Measurements from ENCODE around the gene MGAT2. TPM values are rescaled to one million over a fixed set of nuclear protein-coding genes. Genes with fewer than 3 reads are reported as not detected.
"Not testable (repeated sequence)": the region's sequence is repeated elsewhere in the genome, so short reads cannot be mapped to it uniquely, and the experiment has no call there.

The MGAT2 gene
- polyA plus RNA-seq, 1 of the 3 experiments (the other 2 are of a cell fraction) = 20.6 TPM

DNA sequence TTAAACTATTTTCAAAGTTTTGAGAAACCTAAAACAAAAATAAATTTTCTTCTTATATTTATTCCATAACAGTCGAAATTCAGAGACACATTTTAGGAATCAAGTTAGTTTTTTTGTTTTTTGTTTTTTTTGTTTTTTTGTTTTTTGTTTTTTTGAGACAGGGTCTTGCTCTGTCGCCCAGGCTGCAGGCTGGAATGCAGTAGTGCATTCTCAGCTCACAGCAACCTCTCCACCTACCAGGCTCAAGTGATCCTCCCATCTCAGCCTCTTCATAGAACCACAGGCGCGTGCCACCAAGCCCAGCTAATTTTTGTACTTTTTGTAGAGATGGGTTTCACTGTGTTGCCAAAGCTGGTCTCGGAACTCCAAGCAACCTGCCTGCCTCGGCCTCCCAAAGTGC lies 32.9 kb downstream of the MGAT2 start:
- Histone ChIP-seq H3K36me3 (replicated peaks in 1 of 2; ENCODE audit: control insufficient read depth in 1 of 2, insufficient read depth in 2 of 2, low read length in 1 of 2) (peaks cover 10 to 14% of the 10 kb centered on the region in 2 experiments), H3K27ac (ENCODE audit: low read depth in 2 of 2, low read length in 1 of 2) (no peak overlapping the region), H3K79me2 (ENCODE audit: insufficient read depth) (peaks cover 9% of the 10 kb centered on the region; the same call in 1 of the 2 replicates), H3K4me1 (ENCODE audit: control insufficient read depth in 1 of 2, insufficient read depth in 2 of 2, low read depth in 1 of 2, low read length in 1 of 2) (no peaks in the 10 kb centered on the region), H2AFZ (ENCODE audit: low read depth) (no peak overlapping the region), H4K20me1 (ENCODE audit: insufficient read depth) (no peaks in the 10 kb centered on the region), H3K9ac (no peak overlapping the region), H3F3A (replicated peaks; ENCODE audit: insufficient read depth) (peaks cover 4% of the 10 kb centered on the region), H3K9me3 (no peaks in the 10 kb centered on the region), H3K9me2 (no peaks in the 10 kb centered on the region), H3K4me3 (ENCODE audit: low read depth in 2 of 2, low read length in 1 of 2) (no peak overlapping the region), H3K27me3 (ENCODE audit: insufficient read depth) (no peaks in the 10 kb centered on the region), H3K4me2 (no peak overlapping the region)
- no peak for DNase-seq
- WGBS (ENCODE audit: low lambda C conversion rate) = 95% methylated on average over 6 of the region's 6 CpGs
- ChIA-PET POLR2A (no interaction called here), CTCF (no interaction called here)
- TF ChIP-seq, protein P1, sequence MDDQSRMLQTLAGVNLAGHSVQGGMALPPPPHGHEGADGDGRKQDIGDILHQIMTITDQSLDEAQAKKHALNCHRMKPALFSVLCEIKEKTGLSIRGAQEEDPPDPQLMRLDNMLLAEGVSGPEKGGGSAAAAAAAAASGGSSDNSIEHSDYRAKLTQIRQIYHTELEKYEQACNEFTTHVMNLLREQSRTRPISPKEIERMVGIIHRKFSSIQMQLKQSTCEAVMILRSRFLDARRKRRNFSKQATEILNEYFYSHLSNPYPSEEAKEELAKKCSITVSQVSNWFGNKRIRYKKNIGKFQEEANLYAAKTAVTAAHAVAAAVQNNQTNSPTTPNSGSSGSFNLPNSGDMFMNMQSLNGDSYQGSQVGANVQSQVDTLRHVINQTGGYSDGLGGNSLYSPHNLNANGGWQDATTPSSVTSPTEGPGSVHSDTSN (IDR thresholded peaks at IDR 0.05) = no peak
- TF ChIP-seq NRF1 (IDR thresholded peaks at IDR 0.05; ENCODE audit: low read depth, low read length) (no peak), TCF12 (IDR thresholded peaks at IDR 0.05) (no peak), JUND (IDR thresholded peaks at IDR 0.05) (no peak), NFIC (IDR thresholded peaks at IDR 0.05; ENCODE audit: borderline replicate concordance) (no peak), MEF2A (IDR thresholded peaks at IDR 0.05; ENCODE audit: borderline replicate concordance, low read depth) (no peak), GATA2 (CRISPR knock-in tag; IDR thresholded peaks at IDR 0.05) (no peak)
- TF ChIP-seq, protein P2, sequence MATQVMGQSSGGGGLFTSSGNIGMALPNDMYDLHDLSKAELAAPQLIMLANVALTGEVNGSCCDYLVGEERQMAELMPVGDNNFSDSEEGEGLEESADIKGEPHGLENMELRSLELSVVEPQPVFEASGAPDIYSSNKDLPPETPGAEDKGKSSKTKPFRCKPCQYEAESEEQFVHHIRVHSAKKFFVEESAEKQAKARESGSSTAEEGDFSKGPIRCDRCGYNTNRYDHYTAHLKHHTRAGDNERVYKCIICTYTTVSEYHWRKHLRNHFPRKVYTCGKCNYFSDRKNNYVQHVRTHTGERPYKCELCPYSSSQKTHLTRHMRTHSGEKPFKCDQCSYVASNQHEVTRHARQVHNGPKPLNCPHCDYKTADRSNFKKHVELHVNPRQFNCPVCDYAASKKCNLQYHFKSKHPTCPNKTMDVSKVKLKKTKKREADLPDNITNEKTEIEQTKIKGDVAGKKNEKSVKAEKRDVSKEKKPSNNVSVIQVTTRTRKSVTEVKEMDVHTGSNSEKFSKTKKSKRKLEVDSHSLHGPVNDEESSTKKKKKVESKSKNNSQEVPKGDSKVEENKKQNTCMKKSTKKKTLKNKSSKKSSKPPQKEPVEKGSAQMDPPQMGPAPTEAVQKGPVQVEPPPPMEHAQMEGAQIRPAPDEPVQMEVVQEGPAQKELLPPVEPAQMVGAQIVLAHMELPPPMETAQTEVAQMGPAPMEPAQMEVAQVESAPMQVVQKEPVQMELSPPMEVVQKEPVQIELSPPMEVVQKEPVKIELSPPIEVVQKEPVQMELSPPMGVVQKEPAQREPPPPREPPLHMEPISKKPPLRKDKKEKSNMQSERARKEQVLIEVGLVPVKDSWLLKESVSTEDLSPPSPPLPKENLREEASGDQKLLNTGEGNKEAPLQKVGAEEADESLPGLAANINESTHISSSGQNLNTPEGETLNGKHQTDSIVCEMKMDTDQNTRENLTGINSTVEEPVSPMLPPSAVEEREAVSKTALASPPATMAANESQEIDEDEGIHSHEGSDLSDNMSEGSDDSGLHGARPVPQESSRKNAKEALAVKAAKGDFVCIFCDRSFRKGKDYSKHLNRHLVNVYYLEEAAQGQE (IDR thresholded peaks at IDR 0.05; ENCODE audit: low read depth, low read length) = no peak

DNA sequence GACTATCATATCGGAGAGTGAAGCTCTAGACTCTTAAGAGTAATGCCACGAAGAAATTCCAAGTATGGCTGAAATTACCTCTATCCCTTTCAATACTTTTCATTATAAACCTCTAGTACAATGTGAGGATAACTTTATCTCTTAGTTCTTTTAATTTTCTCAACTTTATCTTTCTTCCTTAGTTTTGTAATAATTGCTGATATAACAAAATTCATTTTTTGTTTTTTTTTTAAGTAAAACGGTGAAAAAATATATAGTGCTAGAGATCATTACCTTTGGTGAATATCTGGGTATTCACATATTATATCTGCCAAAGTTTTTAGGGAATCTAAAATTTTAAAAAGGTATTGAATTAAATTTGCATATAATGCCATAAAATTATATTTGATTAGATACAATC lies 33.9 kb downstream of the MGAT2 start:
- TF ChIP-seq RAD21 (IDR thresholded peaks at IDR 0.05; ENCODE audit: low read length) (no peak), SMC3 (IDR thresholded peaks at IDR 0.05; ENCODE audit: low read depth, low read length) (no peak), POLR2AphosphoS5 (IDR thresholded peaks at IDR 0.05; ENCODE audit: low read depth, low read length) (no peak), GABPA (IDR thresholded peaks at IDR 0.05; ENCODE audit: low read depth) (no peak), FOXJ3 (CRISPR knock-in tag; IDR thresholded peaks at IDR 0.05) (no peak), FOSL2 (IDR thresholded peaks at IDR 0.05; ENCODE audit: borderline replicate concordance, low read depth) (no peak), NRF1 (IDR thresholded peaks at IDR 0.05; ENCODE audit: low read depth, low read length) (no peak), JUND (IDR thresholded peaks at IDR 0.05) (no peak), RXRA (IDR thresholded peaks at IDR 0.05; ENCODE audit: borderline replicate concordance, low read depth) (no peak)
- TF ChIP-seq, protein P3, sequence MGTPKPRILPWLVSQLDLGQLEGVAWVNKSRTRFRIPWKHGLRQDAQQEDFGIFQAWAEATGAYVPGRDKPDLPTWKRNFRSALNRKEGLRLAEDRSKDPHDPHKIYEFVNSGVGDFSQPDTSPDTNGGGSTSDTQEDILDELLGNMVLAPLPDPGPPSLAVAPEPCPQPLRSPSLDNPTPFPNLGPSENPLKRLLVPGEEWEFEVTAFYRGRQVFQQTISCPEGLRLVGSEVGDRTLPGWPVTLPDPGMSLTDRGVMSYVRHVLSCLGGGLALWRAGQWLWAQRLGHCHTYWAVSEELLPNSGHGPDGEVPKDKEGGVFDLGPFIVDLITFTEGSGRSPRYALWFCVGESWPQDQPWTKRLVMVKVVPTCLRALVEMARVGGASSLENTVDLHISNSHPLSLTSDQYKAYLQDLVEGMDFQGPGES (IDR thresholded peaks at IDR 0.05; ENCODE audit: low read depth, low read length) = no peak
- H3K36me3 ChIP-seq (replicated peaks in 1 of 2; ENCODE audit: control insufficient read depth in 1 of 2, insufficient read depth in 2 of 2, low read length in 1 of 2) = peaks cover 10 to 13% of the 10 kb centered on the region in 2 experiments
- H3K9me2 ChIP-seq = no peaks in the 10 kb centered on the region
- no peaks in the 10 kb centered on the region for H3K9me3 ChIP-seq
- H3K4me3 ChIP-seq (ENCODE audit: low read depth in 2 of 2, low read length in 1 of 2) = no peak overlapping the region
- no peaks in the 10 kb centered on the region for H3K4me1 ChIP-seq (ENCODE audit: control insufficient read depth in 1 of 2, insufficient read depth in 2 of 2, low read depth in 1 of 2, low read length in 1 of 2)
- H2AFZ ChIP-seq (ENCODE audit: low read depth) = no peak overlapping the region
- H3K27ac ChIP-seq (ENCODE audit: low read depth in 2 of 2, low read length in 1 of 2) = no peak overlapping the region
- no peak overlapping the region for H3K4me2 ChIP-seq
- H3F3A ChIP-seq (replicated peaks; ENCODE audit: insufficient read depth) = peaks cover 4% of the 10 kb centered on the region
- no peak overlapping the region for H3K9ac ChIP-seq
- H3K27me3 ChIP-seq (ENCODE audit: insufficient read depth) = no peaks in the 10 kb centered on the region
- 96% methylated on average over 3 of the region's 3 CpGs for WGBS (ENCODE audit: low lambda C conversion rate)
- H4K20me1 ChIP-seq (ENCODE audit: insufficient read depth) = no peaks in the 10 kb centered on the region
- peaks cover 2% of the 10 kb centered on the region; the same call in 1 of the 2 replicates for H3K79me2 ChIP-seq (ENCODE audit: insufficient read depth)
- ChIA-PET POLR2A (no interaction called here), CTCF (interaction anchor here (0.6 to 1.2 kb wide), 2 partner anchors 12 to 67 kb away, joined by 3 read pairs; no protein-coding TSS in a partner anchor)
- no peak for DNase-seq

DNA sequence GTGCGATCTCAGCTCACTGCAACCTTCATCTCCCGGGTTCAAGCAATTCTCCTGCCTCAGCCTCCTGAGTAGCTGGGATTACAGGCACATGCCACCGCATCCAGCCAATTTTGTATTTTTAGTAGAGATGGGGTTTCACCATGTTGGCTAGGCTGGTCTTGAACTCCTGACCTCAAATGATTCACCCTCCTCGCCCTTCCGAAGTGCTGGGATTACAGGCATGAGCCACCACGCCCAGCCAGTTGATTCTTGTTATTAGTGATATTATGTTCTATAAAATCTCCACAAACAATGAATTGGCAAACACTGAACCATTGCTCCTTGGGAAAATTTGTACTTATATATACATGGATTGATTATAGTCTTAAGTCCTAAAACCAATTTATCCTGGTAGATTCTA lies 36.9 kb downstream of the MGAT2 start:
- CTCF ChIA-PET = interaction anchor here (1.1 kb wide), 1 partner anchor 24 kb away, joined by 3 read pairs; no protein-coding TSS in a partner anchor
- H3K4me1 ChIP-seq (ENCODE audit: control insufficient read depth in 1 of 2, insufficient read depth in 2 of 2, low read depth in 1 of 2, low read length in 1 of 2); H3K4me3 ChIP-seq (ENCODE audit: low read depth in 2 of 2, low read length in 1 of 2); H2AFZ ChIP-seq (ENCODE audit: low read depth); H3F3A ChIP-seq (replicated peaks; ENCODE audit: insufficient read depth); H3K9me3 ChIP-seq; H3K9ac ChIP-seq; H3K9me2 ChIP-seq; H3K4me2 ChIP-seq; DNase-seq; H3K27ac ChIP-seq (ENCODE audit: low read depth in 2 of 2, low read length in 1 of 2); POLR2A ChIA-PET; H4K20me1 ChIP-seq (ENCODE audit: insufficient read depth); H3K79me2 ChIP-seq (ENCODE audit: insufficient read depth); H3K27me3 ChIP-seq (ENCODE audit: insufficient read depth): not testable (repeated sequence)
- H3K36me3 ChIP-seq (replicated peaks in 1 of 2; ENCODE audit: control insufficient read depth in 1 of 2, insufficient read depth in 2 of 2, low read length in 1 of 2) = peaks cover 3 to 13% of the 10 kb centered on the region in 2 experiments
- 92% methylated on average over 6 of the region's 6 CpGs for WGBS (ENCODE audit: low lambda C conversion rate)

Measured in SK-N-SH (cell line).